Measurements from ENCODE around the gene CTDSPL. TPM values are rescaled to one million over a fixed set of nuclear protein-coding genes. Genes with fewer than 3 reads are reported as not detected.

CTDSPL gene
- total and polyA plus RNA-seq, 2 of the 8 experiments (the other 6 are each of a cell fraction or from before 2014, with no cell fraction given) = 20.3 to 42.2 TPM

GRCh38 chr3:37963635-37964034 lies 102.0 kb downstream of the CTDSPL start (continued):
- TF ChIP-seq CHD7 (IDR thresholded peaks at IDR 0.05; ENCODE audit: insufficient replicate concordance, low read length) = no peak
- TF ChIP-seq USF2 (IDR thresholded peaks at IDR 0.05; ENCODE audit: low read length) = no peak
- no peak for TF ChIP-seq SIX5 (IDR thresholded peaks at IDR 0.05; ENCODE audit: low read depth, low read length)
- TF ChIP-seq SP1 (IDR thresholded peaks at IDR 0.05; ENCODE audit: low read depth, low read length) = no peak
- no peak for TF ChIP-seq RFX5 (IDR thresholded peaks at IDR 0.05; ENCODE audit: borderline replicate concordance, low read depth, low read length)
- TF ChIP-seq CTBP2 (IDR thresholded peaks at IDR 0.05; ENCODE audit: borderline replicate concordance, insufficient read depth, insufficient read length, low read length) = no peak
- no peak for TF ChIP-seq POU5F1 (IDR thresholded peaks at IDR 0.05; ENCODE audit: low read depth, low read length)
- TF ChIP-seq POLR2AphosphoS5 (IDR thresholded peaks at IDR 0.05; ENCODE audit: low read depth, low read length) = no peak
- TF ChIP-seq SP4 (IDR thresholded peaks at IDR 0.05; ENCODE audit: low read length) = no peak
- TF ChIP-seq ATF3 (IDR thresholded peaks at IDR 0.05; ENCODE audit: insufficient read depth, low read depth, low read length) = no peak
- no peak for TF ChIP-seq SRF (IDR thresholded peaks at IDR 0.05; ENCODE audit: low read depth, low read length)
